Esophagus muscularis mucosa (tissue), 4 donors: ENCODE results near the gene CLIP4. TPM values are rescaled to one million over a fixed set of nuclear protein-coding genes. Genes with fewer than 3 reads are reported as not detected.
"Not testable (repeated sequence)": the region's sequence is repeated elsewhere in the genome, so short reads cannot be mapped to it uniquely, and the experiment has no call there.

Experiments
- DNase-seq: peaks from one replicate; pipeline ENCODE4 v3.0.0-alpha.2; 2017; ENCODE audit errors: extremely low spot score
- H3K27ac ChIP-seq, 4 donors: fragments of 200-600 bp; sonication (generic); replicated peaks in 1 of 4; 1 replicate in 3 of 4; 2 replicates in 1 of 4; pipeline ENCODE4 v1.5.1; 2016 to 2019; ENCODE audit warnings: mild to moderate bottlenecking in 1 of 4
- H3K27me3 ChIP-seq, 4 donors: fragments of 200-600 bp; sonication (generic); one replicate each; pipeline versions ENCODE4 v1.5.1 to v1.6.0; 2016 to 2019
- H3K36me3 ChIP-seq, 4 donors: fragments of 200-600 bp; sonication (generic); one replicate each; pipeline ENCODE4 v1.5.1; 2016 to 2019
- H3K4me1 ChIP-seq, 4 donors: fragments of 200-600 bp; sonication (generic); one replicate each; pipeline ENCODE4 v1.5.1; 2016 to 2019
- H3K4me3 ChIP-seq, 4 donors: fragments of 200-600 bp; sonication (generic); 1 replicate in 2 of 4; 2 replicates in 2 of 4; pipeline ENCODE4 v1.5.1; 2016 to 2019; ENCODE audit warnings: mild to moderate bottlenecking in 4 of 4, moderate library complexity in 1 of 4
- H3K9me3 ChIP-seq, 4 donors: fragments of 200-600 bp; sonication (generic); 1 replicate in 3 of 4; 2 replicates in 1 of 4; pipeline ENCODE4 v1.5.1; 2016 to 2019
- CTCF ChIP-seq, 3 experiments: fragments of 200-600 bp in 2 of 3; fragments of 450-650 bp in 1 of 3; sonication (generic) in 2 of 3; IDR thresholded peaks; one replicate each; pipeline ENCODE4 v1.5.1; 2017 to 2019; ENCODE audit warnings: antibody characterized with exemption in 3 of 3, mild to moderate bottlenecking in 2 of 3, moderate library complexity in 1 of 3
- EP300 ChIP-seq: sonication (generic); formaldehyde crosslinking; IDR thresholded peaks from one replicate; pipeline ENCODE4 v1.6.1; 2017; ENCODE audit warnings: antibody characterized with exemption
- POLR2A ChIP-seq: fragments of 450-650 bp; IDR thresholded peaks from one replicate; pipeline ENCODE4 v1.6.1; 2017; ENCODE audit warnings: antibody characterized with exemption, moderate library complexity, mild to moderate bottlenecking, low read depth
- POLR2AphosphoS5 ChIP-seq, 2 donors: sonication (generic); formaldehyde crosslinking; IDR thresholded peaks; one replicate each; pipeline ENCODE4 v1.6.1; 2017; ENCODE audit warnings: antibody characterized with exemption in 2 of 2
- WGBS: methylation state at CpG from one replicate; pipeline ENCODE4 v1.1.5; 2018; 5-methylcytosine and 5-hydroxymethylcytosine counted together
- intact Hi-C: fragments of 100-400 bp; cut with DNase I; formaldehyde crosslinking; loops from one replicate; pipeline ENCODE4 v1.15.1; 2023
- total RNA-seq, 4 donors: library from RNA; depleted of rRNA; stranded (reverse); fragments of >200 nt; gene quantifications; one replicate each; pipeline versions ENCODE4 v1.1.0 to v1.2.1, GENCODE V29; 2016

Gene CLIP4
- total RNA-seq, 4 donors from 2014 or later, result 58.5 to 83.1 (median 66.8) TPM

GRCh38 chr2:29082804-29083495 lies 32.3 kb upstream of the CLIP4 start:
- peaks cover 0 to 13% (median 5%) of the 10 kb centered on the region in 4 donors for H3K9me3 ChIP-seq
- 82% methylated on average over 5 of the region's 5 CpGs for WGBS
- intact Hi-C loops, result no loop called here
- no peak for TF ChIP-seq POLR2AphosphoS5 (IDR thresholded peaks at IDR 0.05)
- TF ChIP-seq EP300, result no peak
- no peak for TF ChIP-seq CTCF (IDR thresholded peaks at IDR 0.05)
- no peak for TF ChIP-seq POLR2A
- no peak overlapping the region for H3K4me3 ChIP-seq
- DNase-seq, result no peak
- no peaks in the 10 kb centered on the region for H3K27me3 ChIP-seq
- no peaks in the 10 kb centered on the region for H3K36me3 ChIP-seq
- no peaks in the 10 kb centered on the region for H3K4me1 ChIP-seq
- H3K27ac ChIP-seq, result no peak overlapping the region

- WGBS, result 100% methylated on average over 1 of the region's 1 CpG
- H3K36me3 ChIP-seq, result no peaks in the 10 kb centered on the region
- TF ChIP-seq EP300 (no peak), POLR2AphosphoS5 (IDR thresholded peaks at IDR 0.05) (no peak), CTCF (IDR thresholded peaks at IDR 0.05) (no peak), POLR2A (no peak)
- no peak overlapping the region for H3K4me3 ChIP-seq
- H3K9me3 ChIP-seq, result peaks cover 0 to 11% (median 0%) of the 10 kb centered on the region in 4 donors
- no peaks in the 10 kb centered on the region for H3K4me1 ChIP-seq
- no peak for DNase-seq
- H3K27me3 ChIP-seq, result no peaks in the 10 kb centered on the region
- H3K27ac ChIP-seq, result no peak overlapping the region
- intact Hi-C loops, result no loop called here
Measured at GRCh38 chr2:29084554-29084953, 30.7 kb upstream of the CLIP4 start.

DNA sequence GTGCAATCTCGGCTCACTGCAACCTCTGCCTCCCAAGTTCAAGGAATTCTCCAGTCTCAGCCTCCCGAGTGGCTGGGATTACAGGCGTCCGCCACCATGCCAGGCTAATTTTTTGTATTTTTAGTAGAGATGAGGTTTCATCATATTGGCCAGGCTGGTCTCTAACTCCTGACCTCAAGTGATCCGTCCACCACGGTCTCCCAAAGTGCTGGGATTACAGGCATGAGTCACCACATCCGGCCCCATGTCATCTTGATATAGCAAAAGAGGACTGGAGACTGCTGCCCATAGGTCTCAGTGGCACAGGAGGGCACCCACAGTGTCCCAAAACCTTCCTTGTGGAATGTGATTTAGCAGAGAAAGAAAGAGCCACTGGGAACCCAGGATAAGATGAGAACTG lies 24.9 kb upstream of the CLIP4 start:
- intact Hi-C loops, H3K9me3 ChIP-seq, H3K4me1 ChIP-seq, H3K27ac ChIP-seq, H3K36me3 ChIP-seq, H3K4me3 ChIP-seq, H3K27me3 ChIP-seq: not testable (repeated sequence)
- 93% methylated on average over 7 of the region's 7 CpGs for WGBS
- peak; percentile 62 for DNase-seq

- H3K4me1 ChIP-seq, result no peaks in the 10 kb centered on the region
- no peak for TF ChIP-seq EP300
- no peak for TF ChIP-seq CTCF (IDR thresholded peaks at IDR 0.05)
- no peak for TF ChIP-seq POLR2AphosphoS5 (IDR thresholded peaks at IDR 0.05)
- no peak for TF ChIP-seq POLR2A
- intact Hi-C loops, result no loop called here
- no peaks in the 10 kb centered on the region for H3K36me3 ChIP-seq
- no peaks in the 10 kb centered on the region for H3K9me3 ChIP-seq
- no peak for DNase-seq
- H3K27me3 ChIP-seq, result no peaks in the 10 kb centered on the region
- H3K4me3 ChIP-seq, result no peak overlapping the region
- WGBS, result 90% methylated on average over 8 of the region's 8 CpGs
- no peak overlapping the region for H3K27ac ChIP-seq
Measured at GRCh38 chr2:29096969-29097368, 18.2 kb upstream of the CLIP4 start.

DNA sequence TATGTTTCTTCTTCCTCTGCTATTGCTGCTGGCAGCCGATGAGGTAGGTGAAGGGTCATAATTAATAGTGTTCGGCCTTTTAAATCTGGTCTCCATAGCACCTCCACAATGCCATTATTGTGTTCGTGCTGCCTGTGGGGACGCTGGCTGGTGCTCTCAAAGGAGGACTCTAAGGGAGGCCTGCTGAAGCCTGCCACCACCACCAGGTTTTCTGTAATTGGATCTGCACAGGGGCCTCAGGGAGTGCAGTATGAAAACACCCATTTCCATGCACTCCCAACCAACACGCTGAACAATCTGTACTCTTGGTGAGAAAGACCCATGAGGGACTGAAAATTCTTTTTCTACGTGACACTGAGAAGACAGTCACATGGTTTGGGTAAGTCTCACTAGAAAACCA lies 17.6 kb upstream of the CLIP4 start:
- Histone ChIP-seq H3K36me3 (no peaks in the 10 kb centered on the region), H3K4me3 (no peak overlapping the region), H3K27me3 (no peaks in the 10 kb centered on the region), H3K4me1 (no peaks in the 10 kb centered on the region), H3K27ac (no peak overlapping the region), H3K9me3 (no peaks in the 10 kb centered on the region)
- 91% methylated on average over 6 of the region's 6 CpGs for WGBS
- intact Hi-C loops, result no loop called here
- DNase-seq, result no peak
- TF ChIP-seq POLR2AphosphoS5 (IDR thresholded peaks at IDR 0.05) (no peak), CTCF (IDR thresholded peaks at IDR 0.05) (no peak), POLR2A (no peak), EP300 (no peak)
